HepG2 (cell line): Measurements from ENCODE around the gene ZNF865. TPM values are rescaled to one million over a fixed set of nuclear protein-coding genes. Genes with fewer than 3 reads are reported as not detected.

Experiments
- ATAC-seq: fragments of 200-7000 bp; cut with Tn5 transposase; 3 replicates; pipeline ENCODE4 v1.9.1; 2020; ENCODE audit warnings: mild to moderate bottlenecking, moderate library complexity
- BruUV-seq: library from RNA; stranded (reverse); fragments of 400-500 nt; replicated peaks from 2 replicates; lab custom pipeline; 2021; lab: Mats Ljungman, UMichigan
- CTCF ChIA-PET: fragments of 300-600 bp; formaldehyde crosslinking; extraction: SDS; loops from one replicate; lab custom pipeline; 2021; ENCODE audit warnings: low total read pairs, inconsistent platforms, low intra/inter-chr PET ratio; lab: Yijun Ruan, JAX
- POLR2A ChIA-PET: fragments of 350-600 bp; sonication (Branson Sonifier 250); formaldehyde crosslinking; loops from one replicate; lab custom pipeline; 2020; ENCODE audit warnings: antibody characterized with exemption, inconsistent platforms; lab: Yijun Ruan, JAX
- DNase-seq: peaks from one replicate; pipeline ENCODE4 v3.0.0-alpha.2; 2015; ENCODE audit warnings: low spot score
- FAIRE-seq: peaks from 3 replicates; lab custom pipeline; 2011; peaks lifted over from hg19 to GRCh38; lab: Jason Lieb, UNC
- H2AFZ ChIP-seq: one replicate; pipeline ENCODE4 v1.6.1; 2011; ENCODE audit warnings: low read length, inconsistent platforms
- H3K27ac ChIP-seq: fragments of 300-600 bp; 3 replicates; pipeline ENCODE4 v1.8.0; 2011; ENCODE audit warnings: mixed run types, mild to moderate bottlenecking, mixed read lengths, low read length, inconsistent platforms; ENCODE audit not compliant: insufficient read depth; ENCODE audit errors: extremely low read length
- H3K27me3 ChIP-seq, 2 experiments: fragments of 200-600 bp in 1 of 2; 2 replicates in 1 of 2; 3 replicates in 1 of 2; pipeline versions ENCODE4 v1.6.0 to v1.8.0; 2011; ENCODE audit warnings: low read length in 2 of 2, mild to moderate bottlenecking in 2 of 2, moderate library complexity in 2 of 2, inconsistent platforms in 1 of 2; ENCODE audit not compliant: insufficient read depth in 2 of 2, control insufficient read depth in 1 of 2
- H3K36me3 ChIP-seq, 2 experiments: fragments of 200-600 bp in 1 of 2; replicated peaks in 1 of 2; 2 replicates in 1 of 2; 3 replicates in 1 of 2; pipeline versions ENCODE4 v1.5.1 to v1.8.0; 2011; ENCODE audit warnings: low read length in 2 of 2, inconsistent platforms in 1 of 2; ENCODE audit not compliant: insufficient read depth in 2 of 2, control insufficient read depth in 1 of 2
- H3K4me1 ChIP-seq: 2 replicates; pipeline ENCODE4 v1.5.1; 2012; ENCODE audit warnings: low read length, inconsistent platforms; ENCODE audit not compliant: insufficient read depth
- H3K4me2 ChIP-seq: 2 replicates; pipeline ENCODE4 v1.6.0; 2011; ENCODE audit warnings: low read depth, low read length, inconsistent platforms
- H3K4me3 ChIP-seq, 3 experiments: fragments of 200-600 bp in 1 of 3; sonication (generic), shearing (Covaris generic) in 1 of 3; replicated peaks in 1 of 3; 2 replicates each; pipeline ENCODE4 v1.5.1; 2011 to 2016; ENCODE audit warnings: low read length in 3 of 3, inconsistent platforms in 2 of 3, low read depth in 2 of 3, mild to moderate bottlenecking in 2 of 3, control low read depth in 1 of 3, mixed read lengths in 1 of 3; ENCODE audit not compliant: insufficient read depth in 1 of 3
- H3K79me2 ChIP-seq: one replicate; pipeline ENCODE4 v1.6.1; 2011; ENCODE audit warnings: low read length, inconsistent platforms; ENCODE audit not compliant: insufficient read depth
- H3K9ac ChIP-seq: 2 replicates; pipeline ENCODE4 v1.6.0; 2011; ENCODE audit warnings: mild to moderate bottlenecking, low read depth, low read length, inconsistent platforms; ENCODE audit not compliant: insufficient read depth
- H3K9me3 ChIP-seq: 2 replicates; pipeline ENCODE4 v1.5.1; 2012; ENCODE audit warnings: mild to moderate bottlenecking, low read length
- H4K20me1 ChIP-seq: 2 replicates; pipeline ENCODE4 v1.6.0; 2011; ENCODE audit warnings: inconsistent platforms, mild to moderate bottlenecking, low read length, moderate library complexity; ENCODE audit not compliant: insufficient read depth
- ASH2L ChIP-seq: fragments of 300-600, 200-600 bp; sonication (generic); IDR thresholded peaks from 2 replicates; pipeline ENCODE4 v1.7.0; 2017; ENCODE audit warnings: low read depth, mild to moderate bottlenecking, moderate library complexity, mixed read lengths, low read length; ENCODE audit not compliant: insufficient read length
- CAMTA2 ChIP-seq: sonication (generic); formaldehyde crosslinking; IDR thresholded peaks from 2 replicates; pipeline ENCODE4 v1.4.0; 2020; ENCODE audit warnings: mild to moderate bottlenecking, missing genetic modification reagents, borderline replicate concordance
- CENPX ChIP-seq: sonication (generic); formaldehyde crosslinking; IDR thresholded peaks from 2 replicates; pipeline ENCODE4 v1.9.0; 2021; ENCODE audit warnings: mild to moderate bottlenecking, missing genetic modification reagents, moderate library complexity
- CHCHD3 ChIP-seq: sonication (generic); formaldehyde crosslinking; IDR thresholded peaks from 2 replicates; pipeline ENCODE4 v1.8.0; 2022; ENCODE audit warnings: mild to moderate bottlenecking, missing genetic modification reagents, moderate library complexity
- DMAP1 ChIP-seq: IDR thresholded peaks from 2 replicates; pipeline ENCODE4 v1.6.1; 2016
- EP300 ChIP-seq, 3 experiments: sonication (generic) in 1 of 3; formaldehyde crosslinking in 1 of 3; IDR thresholded peaks; 2 replicates each; pipeline versions ENCODE4 v1.5.1 to v1.6.1; 2011 to 2020; ENCODE audit warnings: low read depth in 2 of 3, low read length in 2 of 3, borderline replicate concordance in 1 of 3, improper control_type of control experiment in 1 of 3, mild to moderate bottlenecking in 1 of 3, missing genetic modification reagents in 1 of 3, moderate library complexity in 1 of 3
- FOSL1 ChIP-seq: sonication (generic); formaldehyde crosslinking; IDR thresholded peaks from 2 replicates; pipeline ENCODE4 v1.9.0; 2021; ENCODE audit warnings: missing genetic modification reagents, borderline replicate concordance
- FOXA3 ChIP-seq: IDR thresholded peaks from 2 replicates; pipeline ENCODE4 v1.6.1; 2016; ENCODE audit warnings: missing genetic modification reagents, missing compliant biosample characterization
- HES4 ChIP-seq: sonication (generic); formaldehyde crosslinking; IDR thresholded peaks from 2 replicates; pipeline ENCODE4 v1.9.0; 2021; ENCODE audit warnings: mild to moderate bottlenecking, missing genetic modification reagents, borderline replicate concordance
- IKZF1 ChIP-seq: fragments of 450-650 bp; IDR thresholded peaks from 2 replicates; pipeline ENCODE4 v1.7.1; 2016
- KDM2A ChIP-seq: sonication (generic); formaldehyde crosslinking; IDR thresholded peaks from 2 replicates; pipeline ENCODE4 v1.4.0; 2020; ENCODE audit warnings: low read depth, missing genetic modification reagents, borderline replicate concordance
- KDM6A ChIP-seq: IDR thresholded peaks from 2 replicates; pipeline ENCODE4 v1.6.1; 2016; ENCODE audit warnings: low read depth
- POLR2G ChIP-seq: fragments of 200-400 bp; formaldehyde crosslinking; IDR thresholded peaks from 2 replicates; pipeline ENCODE4 v1.6.1; 2018; ENCODE audit warnings: mild to moderate bottlenecking, low read depth, low read length, moderate library complexity
- SP4 ChIP-seq: sonication (generic); formaldehyde crosslinking; IDR thresholded peaks from 2 replicates; pipeline ENCODE4 v1.8.1; 2023; ENCODE audit warnings: mild to moderate bottlenecking, missing genetic modification reagents
- TARDBP ChIP-seq: sonication (generic); formaldehyde crosslinking; IDR thresholded peaks from 2 replicates; pipeline ENCODE4 v1.8.0; 2022; ENCODE audit warnings: mild to moderate bottlenecking, missing genetic modification reagents
- THAP11 ChIP-seq: IDR thresholded peaks from 2 replicates; pipeline ENCODE4 v1.6.1; 2016; ENCODE audit warnings: missing biosample characterization, missing genetic modification reagents
- WGBS: methylation state at CpG from one replicate; pipeline ENCODE4 v1.1.6; 2017; ENCODE audit warnings: low lambda C conversion rate; 5-methylcytosine and 5-hydroxymethylcytosine counted together
- in situ Hi-C: cut with HindIII; loops from 2 replicates; pipeline ENCODE4 v1.10.0; 2017; ENCODE audit warnings: low pct_unique_long_range_greater_than_20kb; ENCODE audit not compliant: extremely low pct_ligation_motif_present
- intact Hi-C: fragments of 100-400 bp; cut with micrococcal nuclease; formaldehyde crosslinking; loops from one replicate; pipeline ENCODE4 v1.10.0; 2022; ENCODE audit not compliant: unreplicated experiment
- polyA plus RNA-seq, 8 experiments: library from polyadenylated mRNA; depleted of rRNA in 3 of 8; stranded (reverse) in 7 of 8; unstranded in 1 of 8; fragments of >200 nt; fragmentation: Illumina TruSeq in 4 of 8; extraction: Trizol in 4 of 8; gene quantifications; 2 replicates each; pipeline versions ENCODE4 v1.2.1 to v1.2.3, GENCODE V29; 2011 to 2016; ENCODE audit warnings: low read depth in 4 of 8, missing spikeins in 1 of 8, mixed read lengths in 1 of 8; ENCODE audit not compliant: insufficient read depth in 1 of 8
- total RNA-seq, 5 experiments: library from RNA; depleted of rRNA; stranded (reverse); fragments of >200 nt; fragmentation: Illumina TruSeq; extraction: Trizol; gene quantifications; 2 replicates each; pipeline ENCODE4 v1.2.3, GENCODE V29; 2016; ENCODE audit warnings: low read depth in 1 of 5
- TF ChIP-seq, protein P1 (sequence below): sonication (generic); formaldehyde crosslinking; IDR thresholded peaks from 2 replicates; pipeline ENCODE4 v1.5.0; 2020; ENCODE audit warnings: mild to moderate bottlenecking, missing genetic modification reagents, borderline replicate concordance
- TF ChIP-seq, protein P2 (sequence below): sonication (generic); formaldehyde crosslinking; IDR thresholded peaks from 2 replicates; pipeline ENCODE4 v1.4.0; 2020; ENCODE audit warnings: mild to moderate bottlenecking, missing genetic modification reagents
- TF ChIP-seq, protein P3 (sequence below): sonication (generic); formaldehyde crosslinking; IDR thresholded peaks from 2 replicates; pipeline ENCODE4 v1.4.0; 2020; ENCODE audit warnings: missing genetic modification reagents

Gene ZNF865
- total and polyA plus RNA-seq, 2 of the 13 experiments (the other 11 are each of a cell fraction or from before 2014, with no cell fraction given) = 0.93 to 1.0 TPM

GRCh38 chr19:55580628-55581144, 24.8 kb upstream of the ZNF865 start, which contains the start of gene ZNF579:
Gene ZNF579 (minus strand): TSS chr19:55580848. CDS start chr19:55579639, 1,209 bp downstream.
- FAIRE-seq (no peak), DNase-seq (peak; percentile 80), ATAC-seq (peak; percentile 64)
- ChIA-PET CTCF (no interaction called here), POLR2A (interaction anchor here (1.0 to 2.6 kb wide), 6 partner anchors 18 to 119 kb away, joined by 3 to 45 read pairs (median 4); partner anchors contain the start of genes FIZ1, ISOC2, ZNF524 and ZNF628)
- H3K27ac ChIP-seq = peak within 1 kb of the TSS; percentile 79
- 0 out of 5 replicates have a peak, but pooled peaks cover 0 to 8% of the 10 kb centered on the region in 2 experiments for H3K36me3 ChIP-seq
- H3K4me3 ChIP-seq = peak within 1 kb of the TSS; percentile 88 to 97 (median 95)
- in situ Hi-C loops (no loop called here), intact Hi-C loops (loop anchor here (2.0 to 10.0 kb wide), 4 partner anchors 18 to 66 kb away; partner anchors contain the start of gene FIZ1)
- 2% methylated on average over 11 of the region's 24 CpGs for WGBS
- peaks cover 9% of the 10 kb centered on the region for H3K79me2 ChIP-seq
- H3K9ac ChIP-seq = peak within 1 kb of the TSS; percentile 85
- H3K27me3 ChIP-seq = no peaks in the 10 kb centered on the region
- no peak within 1 kb of the TSS for H2AFZ ChIP-seq
- peaks cover 43% of the 10 kb centered on the region for H3K4me1 ChIP-seq
- no peaks in the 10 kb centered on the region for H4K20me1 ChIP-seq
- no TSS peak for BruUV-seq
- peak within 1 kb of the TSS; percentile 93 for H3K4me2 ChIP-seq
- H3K9me3 ChIP-seq = no peaks in the 10 kb centered on the region
- TF ChIP-seq FOXA3 (CRISPR knock-in tag) (0 out of 2 replicates have a peak, but pooled peaks have one; percentile 18), POLR2G (peak; percentile 51), IKZF1 (no peak), KDM6A (CRISPR knock-in tag) (no peak), HES4 (CRISPR knock-in tag) (no peak), ASH2L (peak; percentile 62), FOSL1 (CRISPR knock-in tag) (no peak), EP300 (IDR thresholded peaks at IDR 0.05; ENCODE audit: low read depth in 2 of 2, low read length in 2 of 2) (peak in 1 of 2 experiments; percentile 29; a peak in 1 of 4 replicates), EP300 (CRISPR knock-in tag; IDR thresholded peaks at IDR 0.05; ENCODE audit: borderline replicate concordance) (no peak), SP4 (CRISPR knock-in tag) (peak; percentile 37), TARDBP (CRISPR knock-in tag) (peak; percentile 76; the same call in 1 of the 2 replicates), CAMTA2 (CRISPR knock-in tag) (no peak), DMAP1 (peak; percentile 33; the same call in 1 of the 2 replicates), CENPX (CRISPR knock-in tag) (no peak), THAP11 (CRISPR knock-in tag) (peak; percentile 89), KDM2A (CRISPR knock-in tag) (peak; percentile 73; the same call in 1 of the 2 replicates), CHCHD3 (no peak)
- TF ChIP-seq, protein P1, sequence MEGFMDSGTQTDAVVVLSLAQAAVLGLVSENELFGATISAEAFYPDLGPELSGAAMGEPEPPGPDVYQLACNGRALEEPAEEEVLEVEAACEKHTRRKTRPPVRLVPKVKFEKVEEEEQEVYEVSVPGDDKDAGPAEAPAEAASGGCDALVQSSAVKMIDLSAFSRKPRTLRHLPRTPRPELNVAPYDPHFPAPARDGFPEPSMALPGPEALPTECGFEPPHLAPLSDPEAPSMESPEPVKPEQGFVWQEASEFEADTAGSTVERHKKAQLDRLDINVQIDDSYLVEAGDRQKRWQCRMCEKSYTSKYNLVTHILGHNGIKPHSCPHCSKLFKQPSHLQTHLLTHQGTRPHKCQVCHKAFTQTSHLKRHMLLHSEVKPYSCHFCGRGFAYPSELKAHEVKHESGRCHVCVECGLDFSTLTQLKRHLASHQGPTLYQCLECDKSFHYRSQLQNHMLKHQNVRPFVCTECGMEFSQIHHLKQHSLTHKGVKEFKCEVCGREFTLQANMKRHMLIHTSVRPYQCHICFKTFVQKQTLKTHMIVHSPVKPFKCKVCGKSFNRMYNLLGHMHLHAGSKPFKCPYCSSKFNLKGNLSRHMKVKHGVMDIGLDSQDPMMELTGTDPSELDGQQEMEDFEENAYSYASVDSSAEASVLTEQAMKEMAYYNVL (CRISPR knock-in tag) = peak; percentile 39; the same call in 1 of the 2 replicates
- TF ChIP-seq, protein P2, sequence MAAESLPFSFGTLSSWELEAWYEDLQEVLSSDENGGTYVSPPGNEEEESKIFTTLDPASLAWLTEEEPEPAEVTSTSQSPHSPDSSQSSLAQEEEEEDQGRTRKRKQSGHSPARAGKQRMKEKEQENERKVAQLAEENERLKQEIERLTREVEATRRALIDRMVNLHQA (CRISPR knock-in tag) = no peak
- TF ChIP-seq, protein P3, sequence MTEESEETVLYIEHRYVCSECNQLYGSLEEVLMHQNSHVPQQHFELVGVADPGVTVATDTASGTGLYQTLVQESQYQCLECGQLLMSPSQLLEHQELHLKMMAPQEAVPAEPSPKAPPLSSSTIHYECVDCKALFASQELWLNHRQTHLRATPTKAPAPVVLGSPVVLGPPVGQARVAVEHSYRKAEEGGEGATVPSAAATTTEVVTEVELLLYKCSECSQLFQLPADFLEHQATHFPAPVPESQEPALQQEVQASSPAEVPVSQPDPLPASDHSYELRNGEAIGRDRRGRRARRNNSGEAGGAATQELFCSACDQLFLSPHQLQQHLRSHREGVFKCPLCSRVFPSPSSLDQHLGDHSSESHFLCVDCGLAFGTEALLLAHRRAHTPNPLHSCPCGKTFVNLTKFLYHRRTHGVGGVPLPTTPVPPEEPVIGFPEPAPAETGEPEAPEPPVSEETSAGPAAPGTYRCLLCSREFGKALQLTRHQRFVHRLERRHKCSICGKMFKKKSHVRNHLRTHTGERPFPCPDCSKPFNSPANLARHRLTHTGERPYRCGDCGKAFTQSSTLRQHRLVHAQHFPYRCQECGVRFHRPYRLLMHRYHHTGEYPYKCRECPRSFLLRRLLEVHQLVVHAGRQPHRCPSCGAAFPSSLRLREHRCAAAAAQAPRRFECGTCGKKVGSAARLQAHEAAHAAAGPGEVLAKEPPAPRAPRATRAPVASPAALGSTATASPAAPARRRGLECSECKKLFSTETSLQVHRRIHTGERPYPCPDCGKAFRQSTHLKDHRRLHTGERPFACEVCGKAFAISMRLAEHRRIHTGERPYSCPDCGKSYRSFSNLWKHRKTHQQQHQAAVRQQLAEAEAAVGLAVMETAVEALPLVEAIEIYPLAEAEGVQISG = peak; percentile 88
